Stimulated activated CD8-positive, alpha-beta memory T cell treated with anti-CD3 and anti-CD28 coated beads, Interleukin-7, amount 100 ng/mL, for 24 hours (primary cell): Measurements from ENCODE around the gene OR5AU1.
"Not testable (repeated sequence)": the region's sequence is repeated elsewhere in the genome, so short reads cannot be mapped to it uniquely, and the experiment has no call there.

Experiments used
- DNase-seq: peaks from one replicate; pipeline ENCODE4 v3.0.0-alpha.2; 2020; ENCODE audit warnings: low read depth

Gene OR5AU1

GRCh38 chr14:21171128-21171527 lies 15.3 kb upstream of the OR5AU1 start:
- DNase-seq: no peak

GRCh38 chr14:21169573-21169972 lies 13.7 kb upstream of the OR5AU1 start:
- DNase-seq: no peak

- DNase-seq: no peak
Measured at GRCh38 chr14:21168055-21168454, 12.2 kb upstream of the OR5AU1 start.

- not testable (repeated sequence) for DNase-seq
Measured at GRCh38 chr14:21165670-21166069, 9.8 kb upstream of the OR5AU1 start.

- not testable (repeated sequence) for DNase-seq
Measured at GRCh38 chr14:21165002-21165605, 9.2 kb upstream of the OR5AU1 start.

GRCh38 chr14:21163871-21164291 lies 8.0 kb upstream of the OR5AU1 start:
- no peak for DNase-seq

- no peak for DNase-seq
Measured at GRCh38 chr14:21162081-21162480, 6.2 kb upstream of the OR5AU1 start.

GRCh38 chr14:21160061-21160610 lies 4.3 kb upstream of the OR5AU1 start:
- no peak for DNase-seq

GRCh38 chr14:21158175-21158574 lies 2.3 kb upstream of the OR5AU1 start:
- DNase-seq: not testable (repeated sequence)

GRCh38 chr14:21149641-21150367 lies 6.1 kb downstream of the OR5AU1 start:
- no peak for DNase-seq

GRCh38 chr14:21145437-21145836 lies 10.4 kb downstream of the OR5AU1 start:
- DNase-seq: no peak

- DNase-seq: no peak
Measured at GRCh38 chr14:21142357-21142756, 13.5 kb downstream of the OR5AU1 start.

GRCh38 chr14:21136024-21136423 lies 19.8 kb downstream of the OR5AU1 start:
- DNase-seq: no peak

- no peak for DNase-seq
Measured at GRCh38 chr14:21133901-21134300, 22.0 kb downstream of the OR5AU1 start.

- no peak for DNase-seq
Measured at GRCh38 chr14:21123429-21123828, 32.4 kb downstream of the OR5AU1 start.

- DNase-seq: no peak
Measured at GRCh38 chr14:21121122-21121521, 34.7 kb downstream of the OR5AU1 start.

GRCh38 chr14:21120686-21121085 lies 35.2 kb downstream of the OR5AU1 start:
- DNase-seq: no peak

GRCh38 chr14:21118933-21119332 lies 36.9 kb downstream of the OR5AU1 start:
- DNase-seq: no peak

GRCh38 chr14:21113369-21113768 lies 42.5 kb downstream of the OR5AU1 start:
- DNase-seq: no peak

GRCh38 chr14:21112255-21112654 lies 43.6 kb downstream of the OR5AU1 start:
- DNase-seq: no peak

- DNase-seq: no peak
Measured at GRCh38 chr14:21109377-21110138, 46.3 kb downstream of the OR5AU1 start.

- no peak for DNase-seq
Measured at GRCh38 chr14:21108791-21109190, 47.1 kb downstream of the OR5AU1 start.
